WTC11 (cell line): ENCODE results near the gene OSCAR. TPM values are rescaled to one million over a fixed set of nuclear protein-coding genes. Genes with fewer than 3 reads are reported as not detected.
A peak's percentile ranks its signal among the peaks of the same experiment; 100 is the strongest.

Experiments used
- ATAC-seq: fragments of 200-7000 bp; cut with Tn5 transposase; 2 replicates; pipeline ENCODE4 v1.10.0; 2021; ENCODE audit warnings: mild to moderate bottlenecking, moderate library complexity
- CTCF ChIA-PET: fragments of 300-600 bp; sonication (Branson Sonifier 250); formaldehyde crosslinking; loops from one replicate; lab custom pipeline; 2021; ENCODE audit warnings: antibody characterized with exemption; lab: Charles Lee
- POLR2A ChIA-PET: fragments of 350-600 bp; sonication (Branson Sonifier 250); formaldehyde crosslinking; loops from one replicate; lab custom pipeline; 2021; ENCODE audit warnings: antibody characterized with exemption; lab: Charles Lee
- DNase-seq: peaks from one replicate; pipeline ENCODE4 v3.0.0; 2021; ENCODE audit warnings: low spot score
- H3K27ac Mint-ChIP-seq: 2 replicates; pipeline ENCODE4 v1.8.0; 2021; ENCODE audit warnings: mixed read lengths
- H3K27me3 Mint-ChIP-seq: 2 replicates; pipeline ENCODE4 v1.8.0; 2021; ENCODE audit warnings: low read depth, mild to moderate bottlenecking, moderate library complexity, mixed read lengths
- H3K36me3 Mint-ChIP-seq: 2 replicates; pipeline ENCODE4 v1.8.0; 2021; ENCODE audit warnings: mixed read lengths
- H3K4me1 Mint-ChIP-seq: 2 replicates; pipeline ENCODE4 v1.8.0; 2022; ENCODE audit warnings: mixed read lengths
- H3K4me3 Mint-ChIP-seq: 2 replicates; pipeline ENCODE4 v1.8.0; 2021; ENCODE audit warnings: mild to moderate bottlenecking, moderate library complexity, mixed read lengths
- H3K9me3 Mint-ChIP-seq: 2 replicates; pipeline ENCODE4 v1.8.0; 2021; ENCODE audit warnings: mixed read lengths
- FOXK1 ChIP-seq: sonication (generic); formaldehyde crosslinking; IDR thresholded peaks from 2 replicates; pipeline ENCODE4 v1.8.0; 2022; ENCODE audit warnings: mild to moderate bottlenecking, moderate library complexity, missing genetic modification reagents
- FOXP1 ChIP-seq: sonication (generic); formaldehyde crosslinking; IDR thresholded peaks from 2 replicates; pipeline ENCODE4 v1.8.0; 2022; ENCODE audit warnings: missing genetic modification reagents, mild to moderate bottlenecking, moderate library complexity, borderline replicate concordance
- GRHL2 ChIP-seq: fragments of 250-450 bp; sonication (Bioruptor Pico); IDR thresholded peaks from 2 replicates; pipeline ENCODE4 v1.8.0; 2022; ENCODE audit warnings: mild to moderate bottlenecking, moderate library complexity; ENCODE audit not compliant: insufficient replicate concordance, severe bottlenecking
- GTF2I ChIP-seq: fragments of 250-450 bp; sonication (Bioruptor Pico); conservative IDR thresholded peaks from 2 replicates; pipeline ENCODE4 v1.4.0; 2021; ENCODE audit warnings: mild to moderate bottlenecking
- KAT7 ChIP-seq: sonication (generic); formaldehyde crosslinking; IDR thresholded peaks from 2 replicates; pipeline ENCODE4 v1.8.1; 2023; ENCODE audit warnings: missing genetic modification reagents, mild to moderate bottlenecking, borderline replicate concordance
- NFYB ChIP-seq: sonication (generic); formaldehyde crosslinking; conservative IDR thresholded peaks from 2 replicates; pipeline ENCODE4 v1.8.0; 2022; ENCODE audit warnings: low read depth, missing genetic modification reagents
- NR3C1 ChIP-seq: sonication (generic); formaldehyde crosslinking; conservative IDR thresholded peaks from 2 replicates; pipeline ENCODE4 v1.8.1; 2023; ENCODE audit warnings: low read depth, mild to moderate bottlenecking, missing genetic modification reagents
- OVOL2 ChIP-seq: fragments of 250-450 bp; sonication (Bioruptor Pico); IDR thresholded peaks from 2 replicates; pipeline ENCODE4 v1.9.0; 2021; ENCODE audit warnings: mild to moderate bottlenecking, borderline replicate concordance
- RORB ChIP-seq: fragments of 250-450 bp; sonication (Bioruptor Pico); IDR thresholded peaks from 2 replicates; pipeline ENCODE4 v1.9.0; 2021; ENCODE audit warnings: mild to moderate bottlenecking
- SMAD4 ChIP-seq: sonication (generic); formaldehyde crosslinking; IDR thresholded peaks from 2 replicates; pipeline ENCODE4 v1.8.0; 2022; ENCODE audit warnings: mild to moderate bottlenecking, missing genetic modification reagents
- TP53 ChIP-seq: sonication (generic); formaldehyde crosslinking; IDR thresholded peaks from 2 replicates; pipeline ENCODE4 v1.8.1; 2023; ENCODE audit warnings: mild to moderate bottlenecking, missing genetic modification reagents
- ZNF232 ChIP-seq: sonication (generic); formaldehyde crosslinking; IDR thresholded peaks from 2 replicates; pipeline ENCODE4 v1.8.0; 2022; ENCODE audit warnings: mild to moderate bottlenecking, missing genetic modification reagents
- total RNA-seq: library from RNA; stranded (reverse); gene quantifications from 3 replicates; pipeline ENCODE4 v1.2.3, GENCODE V29; 2021
- TF ChIP-seq, protein P1 (sequence below): sonication (generic); formaldehyde crosslinking; IDR thresholded peaks from 2 replicates; pipeline ENCODE4 v1.8.1; 2023; ENCODE audit warnings: mild to moderate bottlenecking, missing genetic modification reagents
- TF ChIP-seq, protein P2 (sequence below): fragments of 250-450 bp; sonication (Bioruptor Pico); IDR thresholded peaks from 2 replicates; pipeline ENCODE4 v1.9.0; 2021; ENCODE audit warnings: mild to moderate bottlenecking
- TF ChIP-seq, protein P3 (sequence below): sonication (generic); formaldehyde crosslinking; IDR thresholded peaks from 2 replicates; pipeline ENCODE4 v1.8.1; 2022; ENCODE audit warnings: missing genetic modification reagents, borderline replicate concordance
- TF ChIP-seq, protein P4 (sequence below): sonication (generic); formaldehyde crosslinking; IDR thresholded peaks from 2 replicates; pipeline ENCODE4 v1.8.1; 2022; ENCODE audit warnings: low read depth, mild to moderate bottlenecking, moderate library complexity, missing genetic modification reagents, borderline replicate concordance
- TF ChIP-seq, protein P5 (sequence below): sonication (generic); formaldehyde crosslinking; IDR thresholded peaks from 2 replicates; pipeline ENCODE4 v1.8.0; 2022; ENCODE audit warnings: missing genetic modification reagents
- TF ChIP-seq, protein P6 (sequence below): sonication (generic); formaldehyde crosslinking; IDR thresholded peaks from 2 replicates; pipeline ENCODE4 v1.8.1; 2022; ENCODE audit warnings: mild to moderate bottlenecking, missing genetic modification reagents, moderate library complexity, borderline replicate concordance
- TF ChIP-seq, protein P7 (sequence below): sonication (generic); formaldehyde crosslinking; IDR thresholded peaks from 2 replicates; pipeline ENCODE4 v1.8.1; 2023; ENCODE audit warnings: mild to moderate bottlenecking, missing genetic modification reagents, borderline replicate concordance

The OSCAR gene
- total RNA-seq, 1 experiment from 2014 or later: 2.3 TPM

DNA sequence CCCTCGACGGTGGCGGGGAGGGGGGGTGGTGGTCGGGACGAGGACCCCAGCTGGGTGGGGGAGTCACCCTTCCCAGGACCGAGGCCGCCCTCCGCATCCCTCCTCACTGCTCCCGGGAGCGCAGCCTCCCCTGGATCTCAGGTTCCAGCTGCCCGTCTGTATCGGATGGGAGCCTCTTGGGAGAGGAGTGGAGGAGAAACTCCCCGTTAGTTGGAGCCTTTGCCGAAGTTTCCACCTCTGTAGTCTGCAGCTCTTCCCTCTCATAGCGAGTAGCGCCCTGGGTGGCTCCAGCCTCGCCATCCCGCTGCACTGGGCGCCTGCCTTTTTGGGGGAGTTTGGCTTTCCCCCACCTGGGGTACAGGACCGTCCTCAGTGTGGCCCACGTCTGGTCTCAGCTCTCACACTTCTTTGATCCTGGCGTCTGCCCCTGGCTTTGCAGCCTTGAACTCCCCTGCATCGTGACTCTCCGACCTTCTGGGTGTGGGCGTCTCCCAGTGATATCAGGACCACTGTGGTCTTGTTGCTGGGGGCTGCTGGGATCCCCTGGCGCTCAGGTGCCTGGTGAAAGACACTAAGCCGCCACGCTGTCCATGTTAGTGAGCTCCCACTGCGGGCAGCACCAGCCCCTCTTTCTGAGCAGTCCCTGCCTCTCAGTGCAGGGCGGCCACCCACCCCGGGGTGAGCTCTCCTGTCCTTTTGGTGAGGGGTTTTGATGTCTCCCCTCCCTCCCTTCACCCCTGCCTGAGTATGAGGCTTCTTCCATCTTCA is 38.1 kb upstream of the OSCAR start (continued):
- TF ChIP-seq, protein P1, sequence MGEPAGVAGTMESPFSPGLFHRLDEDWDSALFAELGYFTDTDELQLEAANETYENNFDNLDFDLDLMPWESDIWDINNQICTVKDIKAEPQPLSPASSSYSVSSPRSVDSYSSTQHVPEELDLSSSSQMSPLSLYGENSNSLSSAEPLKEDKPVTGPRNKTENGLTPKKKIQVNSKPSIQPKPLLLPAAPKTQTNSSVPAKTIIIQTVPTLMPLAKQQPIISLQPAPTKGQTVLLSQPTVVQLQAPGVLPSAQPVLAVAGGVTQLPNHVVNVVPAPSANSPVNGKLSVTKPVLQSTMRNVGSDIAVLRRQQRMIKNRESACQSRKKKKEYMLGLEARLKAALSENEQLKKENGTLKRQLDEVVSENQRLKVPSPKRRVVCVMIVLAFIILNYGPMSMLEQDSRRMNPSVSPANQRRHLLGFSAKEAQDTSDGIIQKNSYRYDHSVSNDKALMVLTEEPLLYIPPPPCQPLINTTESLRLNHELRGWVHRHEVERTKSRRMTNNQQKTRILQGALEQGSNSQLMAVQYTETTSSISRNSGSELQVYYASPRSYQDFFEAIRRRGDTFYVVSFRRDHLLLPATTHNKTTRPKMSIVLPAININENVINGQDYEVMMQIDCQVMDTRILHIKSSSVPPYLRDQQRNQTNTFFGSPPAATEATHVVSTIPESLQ: no peak
- TF ChIP-seq NR3C1 (CRISPR knock-in tag): no peak
- TF ChIP-seq, protein P2, sequence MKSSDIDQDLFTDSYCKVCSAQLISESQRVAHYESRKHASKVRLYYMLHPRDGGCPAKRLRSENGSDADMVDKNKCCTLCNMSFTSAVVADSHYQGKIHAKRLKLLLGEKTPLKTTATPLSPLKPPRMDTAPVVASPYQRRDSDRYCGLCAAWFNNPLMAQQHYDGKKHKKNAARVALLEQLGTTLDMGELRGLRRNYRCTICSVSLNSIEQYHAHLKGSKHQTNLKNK (CRISPR knock-in tag): no peak
- TF ChIP-seq, all 79 proteins: peak for 0

DNA sequence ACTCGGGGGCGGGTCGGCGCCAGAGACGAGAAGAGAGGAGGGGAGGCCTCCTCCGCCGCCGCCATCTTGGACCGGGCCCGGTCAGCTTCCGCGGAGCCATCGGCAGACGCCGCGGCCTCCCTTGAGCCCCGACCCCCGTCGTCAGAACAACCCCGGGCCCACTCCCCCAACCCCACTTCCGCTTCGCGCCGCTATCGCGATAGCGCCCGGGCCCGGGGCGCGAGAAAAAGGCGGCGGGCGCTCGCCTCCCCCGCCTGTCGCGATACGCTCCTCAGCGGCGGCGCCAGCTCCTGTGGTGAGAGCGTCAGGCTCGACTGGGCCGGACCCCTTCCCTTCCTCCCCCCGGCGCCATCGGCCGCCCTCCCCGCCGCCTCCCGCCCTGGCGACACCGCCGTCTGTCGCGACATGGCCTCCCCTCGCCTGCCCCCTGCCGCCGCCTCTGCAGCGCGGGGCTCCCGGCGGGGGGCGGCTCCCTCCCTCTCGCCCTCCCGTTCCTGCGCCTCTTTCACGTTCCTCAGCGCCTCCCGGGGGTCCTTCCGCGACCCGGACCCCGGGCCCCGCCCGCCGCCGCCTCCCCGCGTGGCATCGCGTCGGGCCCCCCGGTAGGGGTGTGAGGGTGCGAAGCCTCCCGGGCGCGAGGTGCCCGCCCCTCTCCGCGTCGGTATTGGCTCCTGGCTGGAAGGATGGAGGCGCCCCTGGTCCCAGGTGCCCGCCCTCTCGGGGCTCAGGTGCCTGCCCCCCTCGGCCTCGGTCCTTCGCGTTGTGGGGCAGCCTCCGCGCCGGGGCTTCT is 37.3 kb upstream of the OSCAR start, which contains the start of gene CNOT3:
Gene CNOT3 (plus strand): TSS at position 64 of the 790 bp plus-strand sequence. CDS start 5,217 bp downstream, outside the sequence.
- H3K27me3 Mint-ChIP-seq: no peaks in the 10 kb centered on the region
- H3K4me1 Mint-ChIP-seq: peaks cover 35% of the 10 kb centered on the region
- H3K9me3 Mint-ChIP-seq: no peaks in the 10 kb centered on the region
- POLR2A ChIA-PET: interaction anchor here (0.8 to 2.8 kb wide), 7 partner anchors 12 to 270 kb away, joined by 3 to 23 read pairs (median 6); partner anchors contain the start of genes LENG1, MYADM, PRPF31 and TFPT
- peaks cover 11% of the 10 kb centered on the region for H3K36me3 Mint-ChIP-seq
- DNase-seq (no peak), ATAC-seq (no peak)
- peak within 1 kb of the TSS; percentile 92 for H3K4me3 Mint-ChIP-seq
- CTCF ChIA-PET: interaction anchor here (1.0 to 2.7 kb wide), 20 partner anchors 14 to 617 kb away, joined by 3 to 19 read pairs (median 6); partner anchors contain the start of genes MBOAT7, MYADM, PRPF31 and TFPT
- peak within 1 kb of the TSS; percentile 98 for H3K27ac Mint-ChIP-seq
- TF ChIP-seq ZNF232: no peak
- TF ChIP-seq FOXK1 (CRISPR knock-in tag): no peak
- TF ChIP-seq FOXP1 (CRISPR knock-in tag): no peak
- peak; percentile 53; the same call in 1 of the 2 replicates for TF ChIP-seq TP53 (CRISPR knock-in tag)
- no peak for TF ChIP-seq RORB (CRISPR knock-in tag)
- TF ChIP-seq GTF2I (CRISPR knock-in tag): no peak
- TF ChIP-seq SMAD4 (CRISPR knock-in tag): no peak
- TF ChIP-seq, protein P3, sequence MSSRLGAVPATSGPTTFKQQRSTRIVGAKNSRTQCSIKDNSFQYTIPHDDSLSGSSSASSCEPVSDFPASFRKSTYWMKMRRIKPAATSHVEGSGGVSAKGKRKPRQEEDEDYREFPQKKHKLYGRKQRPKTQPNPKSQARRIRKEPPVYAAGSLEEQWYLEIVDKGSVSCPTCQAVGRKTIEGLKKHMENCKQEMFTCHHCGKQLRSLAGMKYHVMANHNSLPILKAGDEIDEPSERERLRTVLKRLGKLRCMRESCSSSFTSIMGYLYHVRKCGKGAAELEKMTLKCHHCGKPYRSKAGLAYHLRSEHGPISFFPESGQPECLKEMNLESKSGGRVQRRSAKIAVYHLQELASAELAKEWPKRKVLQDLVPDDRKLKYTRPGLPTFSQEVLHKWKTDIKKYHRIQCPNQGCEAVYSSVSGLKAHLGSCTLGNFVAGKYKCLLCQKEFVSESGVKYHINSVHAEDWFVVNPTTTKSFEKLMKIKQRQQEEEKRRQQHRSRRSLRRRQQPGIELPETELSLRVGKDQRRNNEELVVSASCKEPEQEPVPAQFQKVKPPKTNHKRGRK (CRISPR knock-in tag): no peak
- TF ChIP-seq KAT7: 0 out of 2 replicates have a peak, but pooled peaks have one; percentile 52
- TF ChIP-seq, protein P4, sequence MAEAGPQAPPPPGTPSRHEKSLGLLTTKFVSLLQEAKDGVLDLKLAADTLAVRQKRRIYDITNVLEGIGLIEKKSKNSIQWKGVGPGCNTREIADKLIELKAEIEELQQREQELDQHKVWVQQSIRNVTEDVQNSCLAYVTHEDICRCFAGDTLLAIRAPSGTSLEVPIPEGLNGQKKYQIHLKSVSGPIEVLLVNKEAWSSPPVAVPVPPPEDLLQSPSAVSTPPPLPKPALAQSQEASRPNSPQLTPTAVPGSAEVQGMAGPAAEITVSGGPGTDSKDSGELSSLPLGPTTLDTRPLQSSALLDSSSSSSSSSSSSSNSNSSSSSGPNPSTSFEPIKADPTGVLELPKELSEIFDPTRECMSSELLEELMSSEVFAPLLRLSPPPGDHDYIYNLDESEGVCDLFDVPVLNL (CRISPR knock-in tag): no peak
- TF ChIP-seq, protein P5, sequence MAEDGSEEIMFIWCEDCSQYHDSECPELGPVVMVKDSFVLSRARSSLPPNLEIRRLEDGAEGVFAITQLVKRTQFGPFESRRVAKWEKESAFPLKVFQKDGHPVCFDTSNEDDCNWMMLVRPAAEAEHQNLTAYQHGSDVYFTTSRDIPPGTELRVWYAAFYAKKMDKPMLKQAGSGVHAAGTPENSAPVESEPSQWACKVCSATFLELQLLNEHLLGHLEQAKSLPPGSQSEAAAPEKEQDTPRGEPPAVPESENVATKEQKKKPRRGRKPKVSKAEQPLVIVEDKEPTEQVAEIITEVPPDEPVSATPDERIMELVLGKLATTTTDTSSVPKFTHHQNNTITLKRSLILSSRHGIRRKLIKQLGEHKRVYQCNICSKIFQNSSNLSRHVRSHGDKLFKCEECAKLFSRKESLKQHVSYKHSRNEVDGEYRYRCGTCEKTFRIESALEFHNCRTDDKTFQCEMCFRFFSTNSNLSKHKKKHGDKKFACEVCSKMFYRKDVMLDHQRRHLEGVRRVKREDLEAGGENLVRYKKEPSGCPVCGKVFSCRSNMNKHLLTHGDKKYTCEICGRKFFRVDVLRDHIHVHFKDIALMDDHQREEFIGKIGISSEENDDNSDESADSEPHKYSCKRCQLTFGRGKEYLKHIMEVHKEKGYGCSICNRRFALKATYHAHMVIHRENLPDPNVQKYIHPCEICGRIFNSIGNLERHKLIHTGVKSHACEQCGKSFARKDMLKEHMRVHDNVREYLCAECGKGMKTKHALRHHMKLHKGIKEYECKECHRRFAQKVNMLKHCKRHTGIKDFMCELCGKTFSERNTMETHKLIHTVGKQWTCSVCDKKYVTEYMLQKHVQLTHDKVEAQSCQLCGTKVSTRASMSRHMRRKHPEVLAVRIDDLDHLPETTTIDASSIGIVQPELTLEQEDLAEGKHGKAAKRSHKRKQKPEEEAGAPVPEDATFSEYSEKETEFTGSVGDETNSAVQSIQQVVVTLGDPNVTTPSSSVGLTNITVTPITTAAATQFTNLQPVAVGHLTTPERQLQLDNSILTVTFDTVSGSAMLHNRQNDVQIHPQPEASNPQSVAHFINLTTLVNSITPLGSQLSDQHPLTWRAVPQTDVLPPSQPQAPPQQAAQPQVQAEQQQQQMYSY (CRISPR knock-in tag): no peak
- TF ChIP-seq GRHL2: no peak
- TF ChIP-seq, protein P6, sequence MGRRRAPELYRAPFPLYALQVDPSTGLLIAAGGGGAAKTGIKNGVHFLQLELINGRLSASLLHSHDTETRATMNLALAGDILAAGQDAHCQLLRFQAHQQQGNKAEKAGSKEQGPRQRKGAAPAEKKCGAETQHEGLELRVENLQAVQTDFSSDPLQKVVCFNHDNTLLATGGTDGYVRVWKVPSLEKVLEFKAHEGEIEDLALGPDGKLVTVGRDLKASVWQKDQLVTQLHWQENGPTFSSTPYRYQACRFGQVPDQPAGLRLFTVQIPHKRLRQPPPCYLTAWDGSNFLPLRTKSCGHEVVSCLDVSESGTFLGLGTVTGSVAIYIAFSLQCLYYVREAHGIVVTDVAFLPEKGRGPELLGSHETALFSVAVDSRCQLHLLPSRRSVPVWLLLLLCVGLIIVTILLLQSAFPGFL (CRISPR knock-in tag): 0 out of 2 replicates have a peak, but pooled peaks have one; percentile 16
- TF ChIP-seq NFYB: no peak
- TF ChIP-seq OVOL2 (CRISPR knock-in tag): no peak
- TF ChIP-seq, protein P7, sequence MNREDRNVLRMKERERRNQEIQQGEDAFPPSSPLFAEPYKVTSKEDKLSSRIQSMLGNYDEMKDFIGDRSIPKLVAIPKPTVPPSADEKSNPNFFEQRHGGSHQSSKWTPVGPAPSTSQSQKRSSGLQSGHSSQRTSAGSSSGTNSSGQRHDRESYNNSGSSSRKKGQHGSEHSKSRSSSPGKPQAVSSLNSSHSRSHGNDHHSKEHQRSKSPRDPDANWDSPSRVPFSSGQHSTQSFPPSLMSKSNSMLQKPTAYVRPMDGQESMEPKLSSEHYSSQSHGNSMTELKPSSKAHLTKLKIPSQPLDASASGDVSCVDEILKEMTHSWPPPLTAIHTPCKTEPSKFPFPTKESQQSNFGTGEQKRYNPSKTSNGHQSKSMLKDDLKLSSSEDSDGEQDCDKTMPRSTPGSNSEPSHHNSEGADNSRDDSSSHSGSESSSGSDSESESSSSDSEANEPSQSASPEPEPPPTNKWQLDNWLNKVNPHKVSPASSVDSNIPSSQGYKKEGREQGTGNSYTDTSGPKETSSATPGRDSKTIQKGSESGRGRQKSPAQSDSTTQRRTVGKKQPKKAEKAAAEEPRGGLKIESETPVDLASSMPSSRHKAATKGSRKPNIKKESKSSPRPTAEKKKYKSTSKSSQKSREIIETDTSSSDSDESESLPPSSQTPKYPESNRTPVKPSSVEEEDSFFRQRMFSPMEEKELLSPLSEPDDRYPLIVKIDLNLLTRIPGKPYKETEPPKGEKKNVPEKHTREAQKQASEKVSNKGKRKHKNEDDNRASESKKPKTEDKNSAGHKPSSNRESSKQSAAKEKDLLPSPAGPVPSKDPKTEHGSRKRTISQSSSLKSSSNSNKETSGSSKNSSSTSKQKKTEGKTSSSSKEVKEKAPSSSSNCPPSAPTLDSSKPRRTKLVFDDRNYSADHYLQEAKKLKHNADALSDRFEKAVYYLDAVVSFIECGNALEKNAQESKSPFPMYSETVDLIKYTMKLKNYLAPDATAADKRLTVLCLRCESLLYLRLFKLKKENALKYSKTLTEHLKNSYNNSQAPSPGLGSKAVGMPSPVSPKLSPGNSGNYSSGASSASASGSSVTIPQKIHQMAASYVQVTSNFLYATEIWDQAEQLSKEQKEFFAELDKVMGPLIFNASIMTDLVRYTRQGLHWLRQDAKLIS (CRISPR knock-in tag): no peak
